GM12892 (cell line): ENCODE data around the gene CCDC33.

ENCODE experiments used
- POLR2A ChIP-seq: IDR thresholded peaks from 2 replicates; pipeline ENCODE4 v1.6.1; 2011; ENCODE audit warnings: low read depth, low read length, control low read depth
- TAF1 ChIP-seq: IDR thresholded peaks from 2 replicates; pipeline ENCODE4 v1.6.1; 2011; ENCODE audit warnings: low read depth, mild to moderate bottlenecking, control low read depth, low read length, borderline replicate concordance

GRCh38 chr15:74350295-74351275 lies 114.5 kb downstream of the CCDC33 start:
- TF ChIP-seq TAF1 (no peak), POLR2A (no peak)
